NCI-H1048 (cell line): ENCODE measurements around the gene USP4.
"Not testable (repeated sequence)": the region's sequence is repeated elsewhere in the genome, so short reads cannot be mapped to it uniquely, and the experiment has no call there.

Experiments
- DNase-seq: peaks from one replicate; lab custom pipeline; 2025; lab: John Stamatoyannopoulos, UW

The USP4 gene

GRCh38 chr3:49253512-49253911, 86.3 kb downstream of the USP4 start:
- DNase-seq, result no peak

GRCh38 chr3:49248840-49249227, 91.0 kb downstream of the USP4 start:
- no peak for DNase-seq

- DNase-seq, result no peak
Observed at GRCh38 chr3:49244581-49245205, 95.2 kb downstream of the USP4 start.

GRCh38 chr3:49240091-49240490, 99.8 kb downstream of the USP4 start:
- not testable (repeated sequence) for DNase-seq

- DNase-seq, result no peak
Observed at GRCh38 chr3:49238274-49239127, 101.4 kb downstream of the USP4 start.

GRCh38 chr3:49237344-49237743, 102.5 kb downstream of the USP4 start:
- no peak for DNase-seq

GRCh38 chr3:49236226-49236625, 103.6 kb downstream of the USP4 start:
- no peak for DNase-seq

GRCh38 chr3:49228817-49229216, 111.0 kb downstream of the USP4 start:
- DNase-seq, result not testable (repeated sequence)
